Activated CD4-positive, alpha-beta memory T cell treated with anti-CD3 and anti-CD28 coated beads for 36 hours (primary cell): ENCODE results near the gene LAG3. TPM values are rescaled to one million over a fixed set of nuclear protein-coding genes. Genes with fewer than 3 reads are reported as not detected.

ENCODE experiments used
- CTCF ChIA-PET: fragments of 350-600 bp; sonication (Branson Sonifier 250); formaldehyde crosslinking; loops from one replicate; lab custom pipeline; 2021; ENCODE audit warnings: antibody characterized with exemption, inconsistent platforms; lab: Charles Lee
- POLR2A ChIA-PET: fragments of 350-600 bp; sonication (Branson Sonifier 250); formaldehyde crosslinking; loops from one replicate; lab custom pipeline; 2021; ENCODE audit warnings: antibody characterized with exemption; lab: Charles Lee
- DNase-seq: peaks from one replicate; pipeline ENCODE4 v3.0.0-alpha.2; 2020
- H3K27ac Mint-ChIP-seq: one replicate; pipeline ENCODE4 v1.8.0; 2021; ENCODE audit warnings: mixed read lengths
- H3K27me3 Mint-ChIP-seq: one replicate; pipeline ENCODE4 v1.8.0; 2021; ENCODE audit warnings: mixed read lengths
- H3K36me3 Mint-ChIP-seq: one replicate; pipeline ENCODE4 v1.8.0; 2021; ENCODE audit warnings: mixed read lengths
- H3K4me1 Mint-ChIP-seq: one replicate; pipeline ENCODE4 v1.8.0; 2021; ENCODE audit warnings: low read depth, mixed read lengths
- H3K4me3 Mint-ChIP-seq: one replicate; pipeline ENCODE4 v1.8.0; 2021; ENCODE audit warnings: mild to moderate bottlenecking, mixed read lengths
- H3K9me3 Mint-ChIP-seq: one replicate; pipeline ENCODE4 v1.8.0; 2021; ENCODE audit warnings: mixed read lengths
- intact Hi-C: fragments of 100-400 bp; cut with micrococcal nuclease; formaldehyde crosslinking; loops from one replicate; pipeline ENCODE4 v1.15.1; 2023
- total RNA-seq, 2 experiments: library from RNA; stranded (reverse); gene quantifications; one replicate each; pipeline ENCODE4 v1.2.3, GENCODE V29; 2021

LAG3 gene
- total RNA-seq, 2 experiments from 2014 or later, result 169 to 172 TPM

DNA sequence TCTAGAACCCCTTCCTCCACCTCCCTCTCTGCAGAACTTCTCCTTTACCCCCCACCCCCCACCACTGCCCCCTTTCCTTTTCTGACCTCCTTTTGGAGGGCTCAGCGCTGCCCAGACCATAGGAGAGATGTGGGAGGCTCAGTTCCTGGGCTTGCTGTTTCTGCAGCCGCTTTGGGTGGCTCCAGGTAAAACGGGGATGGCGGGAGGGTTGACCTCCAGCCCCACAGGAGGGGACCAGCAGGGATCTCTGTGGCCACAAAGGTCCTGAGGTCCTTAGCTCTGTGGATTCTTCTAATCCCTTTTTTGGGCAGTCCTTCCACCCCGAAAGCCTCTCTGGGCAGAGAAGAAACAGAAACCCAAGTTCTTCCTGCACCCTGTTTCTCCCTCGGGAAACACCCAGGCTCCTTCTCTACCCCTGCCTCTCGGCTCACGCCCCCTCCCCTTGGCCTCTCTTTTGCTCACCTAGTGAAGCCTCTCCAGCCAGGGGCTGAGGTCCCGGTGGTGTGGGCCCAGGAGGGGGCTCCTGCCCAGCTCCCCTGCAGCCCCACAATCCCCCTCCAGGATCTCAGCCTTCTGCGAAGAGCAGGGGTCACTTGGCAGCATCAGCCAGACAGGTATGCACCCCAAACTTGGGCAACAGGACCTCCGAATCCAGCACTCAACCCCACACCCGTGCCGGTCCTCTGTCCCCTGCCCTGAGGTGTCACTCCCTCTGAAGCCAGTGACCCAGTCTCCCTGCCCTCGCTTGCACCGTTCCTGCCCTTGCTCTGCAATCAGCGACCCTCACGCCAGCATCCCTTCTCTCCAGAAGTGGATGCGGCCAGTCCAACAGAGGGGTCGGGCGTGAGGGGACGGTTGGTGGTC is 638 bp downstream of the LAG3 start:
- Mint-ChIP-seq H3K27ac (peak overlapping the region; percentile 84), H3K36me3 (peaks cover 44% of the 10 kb centered on the region), H3K9me3 (no peaks in the 10 kb centered on the region), H3K4me3 (peak overlapping the region; percentile 86), H3K27me3 (peaks cover 9% of the 10 kb centered on the region), H3K4me1 (peaks cover 61% of the 10 kb centered on the region)
- POLR2A ChIA-PET, result interaction anchor here (1.2 to 3.7 kb wide), 3 partner anchors 13 to 19 kb away, joined by 6 to 12 read pairs (median 7); partner anchors contain the start of gene MLF2
- CTCF ChIA-PET, result interaction anchor here (1.0 to 3.5 kb wide), 5 partner anchors 19 to 89 kb away, joined by 4 to 24 read pairs (median 5); partner anchors contain the start of genes COPS7A, MLF2 and ZNF384
- no peak for DNase-seq
- intact Hi-C loops, result no loop called here

DNA sequence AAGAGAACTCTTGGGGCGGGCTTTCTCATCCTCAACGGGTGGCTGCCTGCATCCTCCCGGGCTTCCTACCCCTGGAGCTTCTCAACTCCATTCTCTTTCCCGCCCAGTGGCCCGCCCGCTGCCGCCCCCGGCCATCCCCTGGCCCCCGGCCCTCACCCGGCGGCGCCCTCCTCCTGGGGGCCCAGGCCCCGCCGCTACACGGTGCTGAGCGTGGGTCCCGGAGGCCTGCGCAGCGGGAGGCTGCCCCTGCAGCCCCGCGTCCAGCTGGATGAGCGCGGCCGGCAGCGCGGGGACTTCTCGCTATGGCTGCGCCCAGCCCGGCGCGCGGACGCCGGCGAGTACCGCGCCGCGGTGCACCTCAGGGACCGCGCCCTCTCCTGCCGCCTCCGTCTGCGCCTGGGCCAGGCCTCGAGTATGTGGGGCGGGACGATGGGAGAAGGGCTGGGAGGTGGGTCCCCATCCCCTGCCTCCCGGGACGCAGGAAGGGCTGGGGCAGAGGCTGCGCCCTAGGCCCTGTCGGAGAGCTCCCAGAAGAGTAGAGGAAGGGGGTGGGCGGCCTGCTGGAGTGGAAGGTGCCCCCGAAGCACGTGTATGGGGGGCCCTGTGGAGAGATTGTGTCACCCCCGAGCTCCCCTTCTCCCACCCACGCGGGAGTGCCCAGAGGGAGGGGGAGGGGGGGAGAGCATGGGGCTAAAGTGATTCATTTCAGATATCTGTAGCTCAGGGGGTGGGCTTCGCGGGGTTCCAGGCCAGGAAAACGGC is 1.5 kb downstream of the LAG3 start:
- Mint-ChIP-seq H3K4me1 (peaks cover 62% of the 10 kb centered on the region), H3K27ac (peak overlapping the region; percentile 84), H3K9me3 (no peaks in the 10 kb centered on the region), H3K4me3 (peak overlapping the region; percentile 86), H3K36me3 (peaks cover 51% of the 10 kb centered on the region), H3K27me3 (peaks cover 4% of the 10 kb centered on the region)
- POLR2A ChIA-PET, result interaction anchor here (0.6 to 3.7 kb wide), 5 partner anchors 15 to 50 kb away, joined by 3 to 13 read pairs (median 7); partner anchors contain the start of genes CD4, COPS7A and MLF2
- CTCF ChIA-PET, result interaction anchor here (1.0 to 5.2 kb wide), 6 partner anchors 7 to 89 kb away, joined by 3 to 51 read pairs (median 7); partner anchors contain the start of genes CD4, MLF2 and PTMS
- peak; percentile 61 for DNase-seq
- intact Hi-C loops, result loop anchor here (2.0 kb wide), 1 partner anchor 17 kb away; no protein-coding TSS in a partner anchor

DNA sequence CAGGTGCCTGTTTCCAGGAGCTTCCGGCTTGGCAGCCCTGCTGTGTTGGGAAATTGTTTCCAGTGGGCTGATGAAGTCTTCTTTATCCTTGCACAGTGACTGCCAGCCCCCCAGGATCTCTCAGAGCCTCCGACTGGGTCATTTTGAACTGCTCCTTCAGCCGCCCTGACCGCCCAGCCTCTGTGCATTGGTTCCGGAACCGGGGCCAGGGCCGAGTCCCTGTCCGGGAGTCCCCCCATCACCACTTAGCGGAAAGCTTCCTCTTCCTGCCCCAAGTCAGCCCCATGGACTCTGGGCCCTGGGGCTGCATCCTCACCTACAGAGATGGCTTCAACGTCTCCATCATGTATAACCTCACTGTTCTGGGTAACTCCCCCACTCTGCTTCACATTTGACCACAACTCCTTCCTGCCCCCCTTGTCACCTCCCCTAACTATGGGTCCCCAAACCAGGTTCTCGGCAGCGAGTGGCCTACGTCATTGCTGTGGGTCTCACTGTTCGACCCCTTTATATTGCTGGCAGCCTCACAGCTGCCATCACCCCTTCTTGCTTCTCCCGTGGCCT is 2.3 kb downstream of the LAG3 start:
- Mint-ChIP-seq H3K27ac (peak overlapping the region; percentile 80), H3K4me3 (peak overlapping the region; percentile 80), H3K36me3 (peaks cover 54% of the 10 kb centered on the region), H3K27me3 (peaks cover 3% of the 10 kb centered on the region), H3K4me1 (peaks cover 68% of the 10 kb centered on the region), H3K9me3 (no peaks in the 10 kb centered on the region)
- ChIA-PET POLR2A (interaction anchor here (0.8 to 3.7 kb wide), 5 partner anchors 15 to 51 kb away, joined by 3 to 13 read pairs (median 7); partner anchors contain the start of genes CD4, COPS7A and MLF2), CTCF (interaction anchor here (1.0 to 5.2 kb wide), 7 partner anchors 8 to 90 kb away, joined by 3 to 51 read pairs (median 6); partner anchors contain the start of genes CD4, MLF2 and PTMS)
- intact Hi-C loops, result loop anchor here (2.0 kb wide), 1 partner anchor 16 kb away; no protein-coding TSS in a partner anchor
- peak; percentile 36 for DNase-seq

DNA sequence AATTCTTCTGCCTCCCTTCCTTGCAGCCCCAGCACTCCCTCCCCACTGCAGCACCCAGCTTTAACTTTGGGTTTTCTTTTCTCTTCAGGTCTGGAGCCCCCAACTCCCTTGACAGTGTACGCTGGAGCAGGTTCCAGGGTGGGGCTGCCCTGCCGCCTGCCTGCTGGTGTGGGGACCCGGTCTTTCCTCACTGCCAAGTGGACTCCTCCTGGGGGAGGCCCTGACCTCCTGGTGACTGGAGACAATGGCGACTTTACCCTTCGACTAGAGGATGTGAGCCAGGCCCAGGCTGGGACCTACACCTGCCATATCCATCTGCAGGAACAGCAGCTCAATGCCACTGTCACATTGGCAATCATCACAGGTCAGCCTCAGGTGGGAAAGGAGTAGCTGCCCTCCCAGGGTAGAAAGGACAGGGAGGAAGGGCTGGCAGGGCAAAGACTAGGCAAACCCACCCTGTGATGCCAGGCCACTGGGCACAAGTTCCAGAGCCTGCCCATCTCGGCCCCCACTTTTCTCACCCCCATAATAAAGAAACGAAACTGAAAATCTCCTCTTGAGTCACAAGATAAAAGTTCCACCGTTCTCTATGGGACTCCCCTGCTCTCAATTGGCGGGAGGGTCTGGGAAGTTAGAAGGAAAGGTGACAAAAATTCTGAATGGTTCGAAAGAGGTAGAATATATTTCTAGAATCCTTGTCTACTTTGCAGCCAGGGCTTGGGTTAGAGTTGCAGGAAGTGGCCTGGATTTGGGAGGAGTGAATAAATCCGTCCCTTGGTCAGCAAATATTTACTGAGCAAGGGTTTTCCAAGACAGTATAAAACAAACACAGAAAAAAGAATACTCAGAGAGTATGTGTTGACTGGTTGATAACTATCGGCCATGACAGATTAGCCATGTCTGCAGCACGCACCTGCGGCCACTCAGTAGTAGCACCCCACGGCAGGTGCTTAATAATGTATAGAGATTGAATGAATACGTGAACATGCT is 3.2 kb downstream of the LAG3 start:
- POLR2A ChIA-PET, result interaction anchor here (1.4 to 3.7 kb wide), 3 partner anchors 14 to 22 kb away, joined by 5 to 13 read pairs (median 12); partner anchors contain the start of genes CD4 and MLF2

DNA sequence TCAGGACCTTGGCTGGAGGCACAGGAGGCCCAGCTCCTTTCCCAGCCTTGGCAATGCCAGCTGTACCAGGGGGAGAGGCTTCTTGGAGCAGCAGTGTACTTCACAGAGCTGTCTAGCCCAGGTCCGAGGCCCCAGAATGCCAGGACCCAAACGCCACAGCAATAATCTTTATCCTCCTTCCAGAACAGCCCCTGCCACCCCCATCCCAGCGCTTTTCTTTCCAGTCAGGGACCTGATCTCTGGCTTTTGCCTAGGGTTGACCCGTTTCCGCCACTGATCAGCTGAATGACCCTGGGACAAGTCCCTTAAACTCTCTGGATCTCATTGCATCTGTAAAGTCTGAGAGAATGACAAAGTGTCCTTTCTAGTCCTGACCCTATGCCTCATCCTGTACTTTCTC is 5.1 kb downstream of the LAG3 start:
- ChIA-PET CTCF (interaction anchor here (0.6 to 5.2 kb wide), 5 partner anchors 11 to 182 kb away, joined by 3 to 72 read pairs (median 3); partner anchors contain the start of genes MLF2 and PTMS), POLR2A (interaction anchor here (0.7 to 1.0 kb wide), 3 partner anchors 9 to 84 kb away, joined by 3 to 6 read pairs (median 3); partner anchors contain the start of gene PTMS)
- DNase-seq, result no peak
- intact Hi-C loops, result no loop called here
- H3K27ac Mint-ChIP-seq, result no peak overlapping the region
- peaks cover 49% of the 10 kb centered on the region for H3K36me3 Mint-ChIP-seq
- H3K4me3 Mint-ChIP-seq, result no peak overlapping the region
- peaks cover 69% of the 10 kb centered on the region for H3K4me1 Mint-ChIP-seq
- H3K9me3 Mint-ChIP-seq, result no peaks in the 10 kb centered on the region
- peaks cover 3% of the 10 kb centered on the region for H3K27me3 Mint-ChIP-seq

More for the DNA sequence above, 3.2 kb downstream of the LAG3 start:
- peaks cover 3% of the 10 kb centered on the region for H3K27me3 Mint-ChIP-seq
- H3K4me1 Mint-ChIP-seq, result peaks cover 76% of the 10 kb centered on the region
- CTCF ChIA-PET, result interaction anchor here (1.0 to 5.2 kb wide), 5 partner anchors 9 to 22 kb away, joined by 3 to 51 read pairs (median 8); partner anchors contain the start of genes CD4, MLF2 and PTMS
- H3K4me3 Mint-ChIP-seq, result peak overlapping the region; percentile 80
- intact Hi-C loops, result loop anchor here (2.0 kb wide), 1 partner anchor 15 kb away; no protein-coding TSS in a partner anchor
- DNase-seq, result peak; percentile 22
- H3K36me3 Mint-ChIP-seq, result peaks cover 52% of the 10 kb centered on the region
- H3K9me3 Mint-ChIP-seq, result no peaks in the 10 kb centered on the region
- H3K27ac Mint-ChIP-seq, result peak overlapping the region; percentile 80

DNA sequence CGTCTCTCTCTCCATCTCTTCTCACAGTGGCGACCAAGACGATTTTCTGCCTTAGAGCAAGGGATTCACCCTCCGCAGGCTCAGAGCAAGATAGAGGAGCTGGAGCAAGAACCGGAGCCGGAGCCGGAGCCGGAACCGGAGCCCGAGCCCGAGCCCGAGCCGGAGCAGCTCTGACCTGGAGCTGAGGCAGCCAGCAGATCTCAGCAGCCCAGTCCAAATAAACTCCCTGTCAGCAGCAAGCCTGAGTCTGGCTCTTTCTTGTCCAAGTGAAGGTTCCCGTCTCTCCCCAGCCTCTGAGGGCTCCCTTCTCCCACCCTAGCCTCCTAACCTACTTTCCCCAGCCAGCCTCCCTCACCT is 5.9 kb downstream of the LAG3 start:
- intact Hi-C loops, result no loop called here

DNA sequence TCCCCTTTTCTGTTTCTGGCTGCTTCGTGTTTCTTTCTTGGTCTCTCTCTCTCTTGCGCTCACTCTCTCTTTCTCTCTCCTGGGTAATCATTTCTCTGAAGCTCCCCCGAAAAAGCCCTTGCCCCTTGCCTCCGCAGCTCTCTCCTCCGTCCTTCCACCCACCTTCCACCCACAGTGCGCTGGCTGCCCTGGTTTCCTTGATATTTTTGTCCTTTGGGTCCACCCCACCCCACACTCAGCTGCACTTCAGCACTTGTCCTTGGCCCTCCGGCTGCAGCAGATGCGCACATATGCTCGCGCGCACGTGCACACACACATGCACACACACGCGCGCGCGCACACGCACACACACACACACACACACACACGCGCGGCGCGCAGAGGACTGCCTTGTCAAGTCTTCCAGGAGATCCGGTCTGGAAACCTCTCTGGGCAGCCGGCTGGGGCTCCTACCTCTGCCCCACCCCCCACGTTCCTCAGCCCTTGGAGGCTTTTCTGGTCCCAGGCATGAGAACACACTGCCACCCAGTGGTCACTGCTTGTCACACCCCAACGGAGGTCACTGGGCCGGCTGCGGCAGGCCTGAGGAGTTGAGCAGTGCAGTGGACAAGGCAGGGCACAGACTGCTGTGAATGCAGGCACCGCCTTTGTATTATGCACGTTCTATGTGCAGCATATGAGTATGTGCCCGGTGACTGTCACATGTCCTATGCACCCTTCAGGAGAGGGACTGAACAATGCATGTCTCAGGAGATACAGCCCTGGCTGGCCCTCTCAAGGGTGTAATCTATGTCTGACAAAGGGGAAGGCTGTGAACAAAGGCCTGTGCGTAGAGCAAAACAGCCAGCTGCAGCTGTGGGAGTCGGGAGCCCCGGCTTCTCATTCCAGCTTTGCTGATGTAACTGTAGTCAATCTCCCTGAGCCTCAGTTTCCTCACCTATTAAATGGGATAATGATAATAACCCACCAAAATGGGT is 6.5 kb downstream of the LAG3 start:
- intact Hi-C loops, result loop anchor here (1.0 kb wide), 1 partner anchor 26 kb away; the partner anchor contains the start of gene MLF2
- peaks cover 77% of the 10 kb centered on the region for H3K4me1 Mint-ChIP-seq
- DNase-seq, result peak; percentile 94
- CTCF ChIA-PET, result interaction anchor here (0.6 to 5.2 kb wide), 24 partner anchors 8 to 179 kb away, joined by 3 to 72 read pairs (median 4); partner anchors contain the start of genes CD4, LAG3, MLF2 and PTMS
- H3K9me3 Mint-ChIP-seq, result no peaks in the 10 kb centered on the region
- no peaks in the 10 kb centered on the region for H3K27me3 Mint-ChIP-seq
- peaks cover 45% of the 10 kb centered on the region for H3K36me3 Mint-ChIP-seq
- peak overlapping the region; percentile 67 for H3K4me3 Mint-ChIP-seq
- POLR2A ChIA-PET, result interaction anchor here (0.6 to 1.8 kb wide), 5 partner anchors 10 to 146 kb away, joined by 3 to 19 read pairs (median 5); partner anchors contain the start of genes CD4, MLF2 and PTMS
- peak overlapping the region; percentile 46 for H3K27ac Mint-ChIP-seq

More for the DNA sequence above, 5.9 kb downstream of the LAG3 start:
- Mint-ChIP-seq H3K9me3 (no peaks in the 10 kb centered on the region), H3K36me3 (peaks cover 47% of the 10 kb centered on the region), H3K27me3 (peaks cover 2% of the 10 kb centered on the region), H3K4me3 (peak overlapping the region; percentile 67), H3K4me1 (peaks cover 73% of the 10 kb centered on the region), H3K27ac (peak overlapping the region; percentile 46)
- DNase-seq, result no peak
- CTCF ChIA-PET, result interaction anchor here (0.6 to 5.2 kb wide), 21 partner anchors 9 to 179 kb away, joined by 3 to 72 read pairs (median 4); partner anchors contain the start of genes CD4, MLF2, PTMS and ZNF384
- POLR2A ChIA-PET, result interaction anchor here (0.6 to 1.8 kb wide), 5 partner anchors 11 to 146 kb away, joined by 3 to 19 read pairs (median 5); partner anchors contain the start of genes CD4, MLF2 and PTMS

DNA sequence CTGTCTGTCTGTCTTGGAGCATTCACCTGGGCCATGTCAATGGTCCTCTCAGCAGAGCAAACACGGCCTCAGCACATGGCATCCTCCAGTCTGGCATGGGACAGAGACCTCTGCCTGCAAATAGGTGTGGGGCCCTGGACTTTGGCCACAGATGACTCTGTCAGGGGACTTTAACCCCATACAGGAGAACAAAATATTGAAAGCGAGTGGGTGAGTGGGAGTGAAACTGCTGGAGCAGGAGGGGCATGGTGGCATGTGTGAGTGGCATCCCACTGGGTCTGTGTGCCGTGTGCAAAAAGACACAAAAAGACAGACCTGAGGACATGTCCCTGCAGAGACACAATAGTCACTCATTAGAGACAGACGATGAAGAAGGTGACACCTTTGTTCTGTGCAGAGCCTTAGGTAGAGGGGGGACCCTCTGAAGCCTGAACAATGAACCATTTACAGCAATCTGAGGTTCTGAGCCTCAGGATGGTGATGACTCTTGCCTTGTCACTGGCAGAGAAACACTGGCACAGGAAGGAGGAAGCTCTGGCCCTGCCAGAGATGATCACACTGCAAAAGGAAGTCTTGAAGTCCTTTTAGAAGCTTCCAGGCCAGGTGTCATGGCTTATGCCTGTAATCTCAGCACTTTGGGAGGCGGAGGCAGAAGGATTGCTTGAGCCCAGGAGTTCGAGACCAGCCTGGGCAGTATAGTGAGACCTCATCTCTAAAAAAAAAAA is 7.5 kb downstream of the LAG3 start:
- peak overlapping the region; percentile 81 for H3K27ac Mint-ChIP-seq
- peaks cover 35% of the 10 kb centered on the region for H3K36me3 Mint-ChIP-seq
- intact Hi-C loops, result loop anchor here (1.0 to 10.0 kb wide), 5 partner anchors 9 to 325 kb away; partner anchors contain the start of genes CD4, COPS7A, MLF2 and TAPBPL
- peak; percentile 51 for DNase-seq
- H3K4me3 Mint-ChIP-seq, result no peak overlapping the region
- H3K27me3 Mint-ChIP-seq, result no peaks in the 10 kb centered on the region
- ChIA-PET POLR2A (interaction anchor here (0.9 to 2.3 kb wide), 4 partner anchors 9 to 26 kb away, joined by 3 to 19 read pairs (median 7); partner anchors contain the start of gene CD4), CTCF (interaction anchor here (0.9 to 10.5 kb wide), 23 partner anchors 9 to 210 kb away, joined by 3 to 81 read pairs (median 4); partner anchors contain the start of genes CD4, COPS7A, LAG3 and MLF2)
- H3K4me1 Mint-ChIP-seq, result peaks cover 77% of the 10 kb centered on the region
- no peaks in the 10 kb centered on the region for H3K9me3 Mint-ChIP-seq
